Ascending aorta (tissue), 2 donors: ENCODE data around the gene PRAME. TPM values are rescaled to one million over a fixed set of nuclear protein-coding genes. Genes with fewer than 3 reads are reported as not detected.
"Not testable (repeated sequence)": the region's sequence is repeated elsewhere in the genome, so short reads cannot be mapped to it uniquely, and the experiment has no call there.

ENCODE experiments used
- DNase-seq, 2 donors: peaks; one replicate each; pipeline ENCODE4 v3.0.0-alpha.2; 2019; ENCODE audit warnings: low spot score in 2 of 2
- H3K27ac ChIP-seq, 2 donors: fragments of 200-600 bp; sonication (generic); one replicate each; pipeline ENCODE4 v1.5.1; 2016 to 2017; ENCODE audit warnings: mild to moderate bottlenecking in 1 of 2
- H3K27me3 ChIP-seq: fragments of 200-600 bp; sonication (generic); one replicate; pipeline ENCODE4 v1.5.1; 2017
- H3K36me3 ChIP-seq, 2 donors: fragments of 200-600 bp; sonication (generic); one replicate each; pipeline ENCODE4 v1.5.1; 2016
- H3K4me1 ChIP-seq, 2 donors: fragments of 200-600 bp; sonication (generic); one replicate each; pipeline ENCODE4 v1.5.1; 2016 to 2017; ENCODE audit warnings: mild to moderate bottlenecking in 1 of 2
- H3K4me3 ChIP-seq, 2 donors: fragments of 200-600 bp; sonication (generic); one replicate each; pipeline ENCODE4 v1.5.1; 2016 to 2017; ENCODE audit warnings: mild to moderate bottlenecking in 1 of 2
- H3K9me3 ChIP-seq, 2 donors: fragments of 200-600 bp; sonication (generic); one replicate each; pipeline ENCODE4 v1.5.1; 2016
- CTCF ChIP-seq, 3 experiments: fragments of 200-600 bp in 2 of 3; fragments of 450-650 bp in 1 of 3; sonication (generic) in 2 of 3; IDR thresholded peaks; one replicate each; pipeline ENCODE4 v1.5.1; 2016 to 2019; ENCODE audit warnings: antibody characterized with exemption in 3 of 3, mild to moderate bottlenecking in 1 of 3, moderate library complexity in 1 of 3
- intact Hi-C: fragments of 100-400 bp; cut with DNase I; formaldehyde crosslinking; loops from one replicate; pipeline ENCODE4 v1.15.1; 2023
- total RNA-seq: library from RNA; depleted of rRNA; stranded (reverse); fragments of >200 nt; gene quantifications from one replicate; pipeline ENCODE4 v1.1.0, GENCODE V29; 2016

Gene PRAME
- total RNA-seq, 1 donor from 2014 or later = not detected

- TF ChIP-seq CTCF (IDR thresholded peaks at IDR 0.05) = no peak
- no peak overlapping the region for H3K4me3 ChIP-seq
- intact Hi-C loops = no loop called here
These were observed 24.3 kb downstream of the PRAME start for GRCh38 chr22:22534604-22535415.

GRCh38 chr22:22533863-22534262, 25.2 kb downstream of the PRAME start:
- no peak for TF ChIP-seq CTCF (IDR thresholded peaks at IDR 0.05)
- Histone ChIP-seq H3K4me1 (no peaks in the 10 kb centered on the region), H3K36me3 (no peaks in the 10 kb centered on the region), H3K4me3 (no peak overlapping the region), H3K9me3 (no peaks in the 10 kb centered on the region), H3K27ac (no peak overlapping the region), H3K27me3 (no peaks in the 10 kb centered on the region)
- intact Hi-C loops = no loop called here
- no peak for DNase-seq

More at GRCh38 chr22:22534604-22535415, 24.3 kb downstream of the PRAME start:
- no peak for DNase-seq
- Histone ChIP-seq H3K27ac (no peak overlapping the region), H3K4me1 (no peaks in the 10 kb centered on the region), H3K27me3 (no peaks in the 10 kb centered on the region), H3K9me3 (no peaks in the 10 kb centered on the region), H3K36me3 (no peaks in the 10 kb centered on the region)

- H3K36me3 ChIP-seq = no peaks in the 10 kb centered on the region
- intact Hi-C loops = no loop called here
- no peak for DNase-seq
- H3K27ac ChIP-seq = no peak overlapping the region
- no peaks in the 10 kb centered on the region for H3K27me3 ChIP-seq
- H3K9me3 ChIP-seq = no peaks in the 10 kb centered on the region
- no peak overlapping the region for H3K4me3 ChIP-seq
- no peak for TF ChIP-seq CTCF (IDR thresholded peaks at IDR 0.05)
- H3K4me1 ChIP-seq = no peaks in the 10 kb centered on the region
These were observed 25.6 kb downstream of the PRAME start for GRCh38 chr22:22533417-22533816.

GRCh38 chr22:22532547-22533071, 26.5 kb downstream of the PRAME start:
- H3K4me3 ChIP-seq, H3K4me1 ChIP-seq, H3K27ac ChIP-seq, H3K36me3 ChIP-seq, DNase-seq, intact Hi-C loops, H3K9me3 ChIP-seq, H3K27me3 ChIP-seq: not testable (repeated sequence)

GRCh38 chr22:22531770-22532546, 27.1 kb downstream of the PRAME start:
- Histone ChIP-seq H3K4me3 (no peak overlapping the region), H3K27me3 (no peaks in the 10 kb centered on the region), H3K27ac (no peak overlapping the region), H3K9me3 (no peaks in the 10 kb centered on the region), H3K36me3 (no peaks in the 10 kb centered on the region), H3K4me1 (no peaks in the 10 kb centered on the region)
- intact Hi-C loops = no loop called here
- DNase-seq = no peak
- no peak for TF ChIP-seq CTCF (IDR thresholded peaks at IDR 0.05)

GRCh38 chr22:22528780-22529179, 30.3 kb downstream of the PRAME start:
- Histone ChIP-seq H3K36me3 (no peaks in the 10 kb centered on the region), H3K4me3 (no peak overlapping the region)
- no peak for TF ChIP-seq CTCF (IDR thresholded peaks at IDR 0.05)

More at GRCh38 chr22:22528780-22529179, 30.3 kb downstream of the PRAME start:
- intact Hi-C loops = no loop called here
- Histone ChIP-seq H3K27me3 (no peaks in the 10 kb centered on the region), H3K4me1 (no peaks in the 10 kb centered on the region), H3K9me3 (no peaks in the 10 kb centered on the region), H3K27ac (no peak overlapping the region)
- DNase-seq = no peak
